Measurements from ENCODE around the gene EYS.
"Not testable (repeated sequence)": the region's sequence is repeated elsewhere in the genome, so short reads cannot be mapped to it uniquely, and the experiment has no call there.

The EYS gene

DNA sequence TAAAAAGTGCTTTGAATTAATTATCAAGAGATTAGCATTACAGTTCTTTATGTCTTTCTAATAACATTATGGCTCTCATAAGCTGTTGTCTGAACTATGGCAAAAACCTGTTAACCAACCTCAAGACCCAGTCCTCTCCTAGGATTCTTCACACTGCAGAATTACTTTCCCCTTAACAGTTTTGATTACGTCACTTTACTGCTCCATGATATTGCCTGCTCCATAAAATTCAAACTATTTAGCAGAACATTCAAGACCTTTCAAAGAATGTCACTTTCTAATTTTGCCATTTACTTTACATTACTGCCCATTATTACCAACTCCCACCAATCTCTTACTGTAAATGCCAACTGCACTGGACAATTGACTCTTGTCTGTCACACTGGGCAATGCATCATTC is 1227.9 kb downstream of the EYS start:
- DNase-seq (ENCODE audit: low read depth in 3 of 3), result no peak

DNA sequence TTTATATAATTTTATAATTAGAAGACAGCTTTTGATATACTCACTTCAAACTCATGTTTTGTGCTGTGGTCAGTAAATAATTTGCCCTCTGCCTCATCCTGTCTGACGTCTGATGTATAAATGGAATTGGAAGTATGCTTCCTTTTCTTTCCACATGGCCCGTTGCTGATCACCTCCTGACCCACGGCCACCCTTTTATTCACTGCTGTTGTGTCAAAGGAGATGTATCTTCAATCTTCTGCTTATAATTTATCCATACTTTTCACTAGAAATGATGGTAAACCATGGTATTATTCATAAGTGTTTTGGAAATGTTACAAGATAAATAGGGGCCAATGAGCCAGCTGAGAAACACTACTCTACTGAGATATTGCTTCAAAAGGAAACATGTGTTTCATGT is 1229.6 kb downstream of the EYS start:
- DNase-seq (ENCODE audit: low read depth in 3 of 3), result no peak

DNA sequence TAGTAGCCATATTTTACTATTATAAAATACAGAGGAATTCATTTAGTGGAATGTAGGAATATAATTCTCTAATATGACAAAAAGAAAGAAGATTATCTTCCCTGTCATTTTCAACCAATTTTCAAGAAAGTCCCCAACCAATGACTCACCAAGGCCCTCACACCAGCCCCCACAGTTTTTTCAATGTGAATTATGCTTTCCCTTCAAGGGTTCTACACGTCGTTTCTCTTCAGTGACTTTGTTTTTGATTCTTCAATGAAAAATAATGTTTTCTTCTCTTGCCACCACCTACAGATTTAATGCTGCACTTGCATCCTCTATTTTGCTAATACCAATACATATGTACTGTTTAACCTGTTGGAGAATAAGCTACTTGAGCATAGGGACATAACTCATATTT is 1230.1 kb downstream of the EYS start:
- no peak for DNase-seq (ENCODE audit: low read depth in 3 of 3)

- not testable (repeated sequence) for DNase-seq (ENCODE audit: low read depth in 3 of 3)
These were observed 1237.6 kb downstream of the EYS start for GRCh38 chr6:64469405-64469804.

DNA sequence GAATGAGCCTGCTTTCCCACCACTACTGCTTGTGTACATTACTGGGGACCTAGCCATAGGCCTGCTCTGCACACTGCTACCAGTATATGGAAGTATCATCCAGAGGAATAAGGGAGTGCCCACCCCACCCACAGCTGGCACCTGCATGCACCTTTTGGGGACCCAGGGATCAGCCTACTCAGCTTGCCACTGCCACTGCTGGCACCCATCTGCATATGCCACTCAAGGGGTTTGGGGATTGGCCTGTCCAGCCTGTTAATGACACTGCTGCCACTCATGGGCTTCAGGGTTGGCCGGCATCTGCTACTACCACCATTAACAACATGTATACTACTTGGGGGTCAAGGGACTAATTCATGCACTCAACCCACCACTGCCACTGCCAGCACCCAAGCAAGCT is 1239.4 kb downstream of the EYS start:
- DNase-seq (ENCODE audit: low read depth in 3 of 3), result no peak

GRCh38 chr6:64459411-64459944 is 1247.5 kb downstream of the EYS start:
- DNase-seq (ENCODE audit: low read depth in 3 of 3), result no peak

- DNase-seq (ENCODE audit: low read depth in 3 of 3), result not testable (repeated sequence)
These were observed 1258.9 kb downstream of the EYS start for GRCh38 chr6:64448101-64448500.

GRCh38 chr6:64445038-64445437 is 1262.0 kb downstream of the EYS start:
- DNase-seq (ENCODE audit: low read depth in 3 of 3), result no peak

- no peak for DNase-seq (ENCODE audit: low read depth in 3 of 3)
These were observed 1267.8 kb downstream of the EYS start for GRCh38 chr6:64439274-64439673.

GRCh38 chr6:64437996-64438395 is 1269.0 kb downstream of the EYS start:
- no peak for DNase-seq (ENCODE audit: low read depth in 3 of 3)

- DNase-seq (ENCODE audit: low read depth in 3 of 3), result no peak
These were observed 1277.1 kb downstream of the EYS start for GRCh38 chr6:64429926-64430325.

GRCh38 chr6:64428186-64428585 is 1278.8 kb downstream of the EYS start:
- DNase-seq (ENCODE audit: low read depth in 3 of 3), result no peak

- DNase-seq (ENCODE audit: low read depth in 3 of 3), result no peak
These were observed 1291.1 kb downstream of the EYS start for GRCh38 chr6:64415926-64416325.

- no peak for DNase-seq (ENCODE audit: low read depth in 3 of 3)
These were observed 1295.8 kb downstream of the EYS start for GRCh38 chr6:64411226-64411625.

GRCh38 chr6:64409948-64410347 is 1297.1 kb downstream of the EYS start:
- no peak for DNase-seq (ENCODE audit: low read depth in 3 of 3)

DNA sequence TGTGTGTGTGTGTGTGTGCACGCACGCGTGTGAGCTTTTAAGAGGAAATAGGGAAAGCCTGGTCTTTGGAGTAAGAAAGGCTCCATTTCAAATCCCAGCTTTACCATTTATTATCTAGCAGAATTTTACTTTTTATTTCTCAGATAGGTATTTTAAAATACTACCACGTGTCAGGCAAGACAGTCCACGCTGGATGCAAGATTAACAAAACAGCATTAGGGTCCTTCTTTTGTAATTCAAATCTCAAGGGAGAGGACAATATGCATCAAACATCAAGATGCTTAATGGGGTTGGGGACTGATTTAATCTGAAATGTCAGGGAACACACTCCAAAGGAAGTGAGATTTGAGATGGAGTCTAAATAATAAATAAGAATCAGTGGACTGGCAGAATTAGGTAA is 1302.6 kb downstream of the EYS start:
- DNase-seq (ENCODE audit: low read depth in 3 of 3), result no peak

DNA sequence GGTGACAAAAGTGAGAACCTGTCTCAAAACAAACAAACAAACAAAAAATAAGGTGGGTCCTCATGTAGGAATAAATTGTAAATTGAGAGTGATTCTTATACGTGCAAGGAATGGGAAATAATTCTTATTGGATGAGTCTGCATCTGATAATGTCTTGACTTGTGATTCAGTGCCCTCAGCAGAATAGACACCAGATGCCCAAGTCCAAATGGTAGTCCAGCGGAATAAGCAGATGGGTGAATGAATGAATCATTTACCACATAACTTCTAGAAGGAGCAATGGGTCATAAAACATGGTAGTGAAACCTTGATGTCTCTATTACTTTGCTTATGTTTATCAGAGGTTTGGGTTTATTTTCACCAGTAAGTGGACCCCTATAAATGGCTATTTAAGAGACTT is 1323.7 kb downstream of the EYS start:
- no peak for DNase-seq (ENCODE audit: low read depth in 3 of 3)

DNA sequence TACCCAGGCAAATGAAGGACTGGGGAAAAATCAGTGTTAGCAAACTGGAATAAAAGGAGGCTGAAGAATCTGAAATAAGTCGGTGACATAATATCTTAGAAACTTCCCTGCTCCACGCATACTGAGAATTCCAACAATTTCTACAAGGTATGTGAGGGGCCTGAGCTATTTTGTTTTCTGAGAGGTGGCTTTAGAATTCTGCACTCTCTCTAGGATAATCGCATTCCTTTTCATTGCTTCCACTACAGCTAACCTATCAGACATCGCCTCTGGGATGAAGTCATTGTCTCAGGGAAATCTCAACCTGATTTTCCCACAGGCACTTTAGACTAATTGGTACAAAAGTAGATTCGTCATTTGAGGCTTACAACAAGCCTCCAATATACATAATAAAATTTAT is 1330.6 kb downstream of the EYS start:
- no peak for DNase-seq (ENCODE audit: low read depth in 3 of 3)

DNA sequence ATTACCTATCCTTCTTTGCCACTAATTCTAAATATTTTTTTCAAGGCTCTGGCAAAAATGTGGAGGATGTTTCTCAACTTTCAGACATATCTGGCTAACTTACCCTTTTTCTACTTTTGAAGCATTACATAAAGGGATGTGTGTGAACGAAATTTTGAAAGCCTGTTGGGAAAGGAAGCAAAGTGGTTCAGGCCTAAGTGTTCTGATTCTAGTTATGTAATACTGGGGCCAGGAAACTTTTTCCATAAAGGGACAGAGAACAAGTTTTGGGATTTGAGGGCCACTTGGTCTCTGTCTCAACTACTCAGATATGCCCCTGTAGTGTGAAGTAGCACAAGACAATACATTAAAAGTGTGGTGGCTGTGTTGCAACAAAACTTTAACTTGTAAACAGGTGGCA is 1349.6 kb downstream of the EYS start:
- DNase-seq (ENCODE audit: low read depth in 3 of 3), result no peak

- no peak for DNase-seq (ENCODE audit: low read depth in 3 of 3)
These were observed 1359.6 kb downstream of the EYS start for GRCh38 chr6:64347411-64347810.

- DNase-seq (ENCODE audit: low read depth in 3 of 3), result no peak
These were observed 1371.8 kb downstream of the EYS start for GRCh38 chr6:64335195-64335594.

GRCh38 chr6:64334636-64335035 is 1372.4 kb downstream of the EYS start:
- no peak for DNase-seq (ENCODE audit: low read depth in 3 of 3)

DNA sequence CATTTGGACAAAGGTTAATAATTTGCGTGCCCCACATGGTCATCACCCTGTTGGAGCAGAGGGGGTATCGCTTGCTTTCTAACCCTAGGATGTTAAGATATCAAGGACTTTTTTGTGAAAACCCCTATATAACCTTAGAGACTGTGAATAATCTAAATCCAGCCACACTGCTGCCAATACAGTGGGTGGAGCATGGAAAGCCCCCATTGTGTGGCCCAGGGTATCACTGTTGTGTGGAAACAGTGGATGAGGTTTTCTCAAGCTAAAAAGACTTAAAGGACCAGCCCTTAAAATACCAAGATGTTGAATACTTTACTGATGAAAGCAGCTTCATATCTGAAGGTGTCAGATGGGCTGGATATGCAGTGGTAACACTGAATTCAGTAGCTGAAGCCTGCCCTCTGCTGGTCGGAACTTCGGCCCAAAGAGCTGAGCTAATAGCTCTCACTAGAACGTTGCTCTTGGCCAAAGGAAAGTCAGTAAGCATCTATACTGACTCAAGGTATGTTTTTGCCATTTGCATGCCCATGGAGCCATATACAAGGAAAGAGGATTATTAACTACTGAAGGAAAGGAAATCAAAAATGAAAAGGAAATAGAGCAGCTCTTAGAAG is 1376.2 kb downstream of the EYS start:
- DNase-seq (ENCODE audit: low read depth in 3 of 3), result no peak

DNA sequence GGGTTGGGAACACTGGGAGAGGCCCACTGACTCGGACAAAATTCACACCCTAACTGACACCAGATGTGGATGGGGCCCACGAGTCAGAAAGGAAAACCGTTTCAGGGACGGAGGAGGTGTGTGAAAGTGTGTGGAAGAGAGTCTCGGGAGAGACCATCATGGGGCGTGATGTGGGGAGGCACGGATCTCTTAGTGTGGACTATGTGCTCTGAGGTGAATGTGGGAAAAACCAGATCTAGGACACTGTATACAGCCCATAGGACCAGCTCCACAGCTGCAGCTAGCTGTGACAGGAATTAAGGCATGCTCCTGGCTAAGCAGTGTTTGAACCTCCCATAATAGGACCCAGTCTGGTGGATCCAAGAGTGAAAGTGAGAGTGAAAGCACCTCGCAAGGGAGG is 1380.1 kb downstream of the EYS start:
- DNase-seq (ENCODE audit: low read depth in 3 of 3), result no peak

Data from stimulated activated CD4-positive, alpha-beta T cell treated with anti-CD3 and anti-CD28 coated beads, TNF-alpha, amount 100 ng/mL, for 4 hours (primary cell).